Panc1 (cell line): ENCODE measurements around the gene CCHCR1.
A peak's percentile ranks its signal among the peaks of the same experiment; 100 is the strongest.

Experiments
- POLR2AphosphoS5 ChIP-seq: IDR thresholded peaks from 2 replicates; pipeline ENCODE4 v1.6.1; 2012; ENCODE audit warnings: mild to moderate bottlenecking, low read depth, low read length, moderate library complexity
- TF ChIP-seq, protein P1 (sequence below): fragments of 450-650 bp; IDR thresholded peaks from 2 replicates; pipeline ENCODE4 v1.5.1; 2017; ENCODE audit warnings: mild to moderate bottlenecking

DNA sequence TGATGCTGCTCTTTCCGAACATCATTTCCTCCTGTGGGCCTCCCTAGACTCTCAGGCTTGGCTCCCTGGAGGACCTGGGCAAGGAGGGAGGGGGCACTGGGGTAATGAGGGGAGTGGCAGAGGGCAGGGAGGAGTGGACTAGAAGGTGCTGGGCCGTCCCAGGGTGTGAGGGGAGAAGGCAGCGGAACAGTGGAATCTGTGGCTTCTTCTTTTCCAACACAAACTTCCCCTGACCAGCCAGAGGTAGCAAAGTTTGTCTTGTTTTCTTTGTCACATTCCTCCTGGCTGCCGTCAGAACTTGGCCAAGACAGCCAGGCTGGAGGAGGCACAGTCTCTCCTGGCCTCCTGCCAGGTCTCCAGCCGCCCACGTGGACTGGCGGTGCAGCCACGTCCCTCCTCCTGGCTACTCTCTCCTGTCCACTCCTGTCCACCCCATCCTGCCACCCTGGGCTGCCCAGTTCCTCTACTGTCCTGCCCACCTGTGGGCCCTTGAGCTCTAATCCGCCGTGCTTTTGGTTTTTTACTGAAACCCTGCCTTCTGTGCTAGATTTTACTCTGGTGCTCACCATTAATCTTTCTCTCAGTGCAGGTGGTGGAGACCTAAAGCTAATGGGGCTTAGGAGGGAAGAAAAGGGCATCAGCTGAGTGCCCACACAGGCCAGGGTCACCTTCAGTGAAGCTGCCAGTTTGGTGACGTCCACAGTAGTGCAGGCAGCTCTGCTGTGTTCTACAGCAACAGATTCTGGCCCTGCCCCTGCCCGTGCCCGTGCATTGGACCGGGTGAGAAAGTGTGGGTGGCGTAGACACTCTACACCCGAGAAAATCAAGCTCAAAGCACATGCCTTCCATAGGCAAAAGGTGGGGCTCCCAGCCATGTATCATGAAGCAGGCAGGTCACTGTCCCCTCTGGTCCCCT, 34.6 kb downstream of the CCHCR1 start:
- TF ChIP-seq, protein P1, sequence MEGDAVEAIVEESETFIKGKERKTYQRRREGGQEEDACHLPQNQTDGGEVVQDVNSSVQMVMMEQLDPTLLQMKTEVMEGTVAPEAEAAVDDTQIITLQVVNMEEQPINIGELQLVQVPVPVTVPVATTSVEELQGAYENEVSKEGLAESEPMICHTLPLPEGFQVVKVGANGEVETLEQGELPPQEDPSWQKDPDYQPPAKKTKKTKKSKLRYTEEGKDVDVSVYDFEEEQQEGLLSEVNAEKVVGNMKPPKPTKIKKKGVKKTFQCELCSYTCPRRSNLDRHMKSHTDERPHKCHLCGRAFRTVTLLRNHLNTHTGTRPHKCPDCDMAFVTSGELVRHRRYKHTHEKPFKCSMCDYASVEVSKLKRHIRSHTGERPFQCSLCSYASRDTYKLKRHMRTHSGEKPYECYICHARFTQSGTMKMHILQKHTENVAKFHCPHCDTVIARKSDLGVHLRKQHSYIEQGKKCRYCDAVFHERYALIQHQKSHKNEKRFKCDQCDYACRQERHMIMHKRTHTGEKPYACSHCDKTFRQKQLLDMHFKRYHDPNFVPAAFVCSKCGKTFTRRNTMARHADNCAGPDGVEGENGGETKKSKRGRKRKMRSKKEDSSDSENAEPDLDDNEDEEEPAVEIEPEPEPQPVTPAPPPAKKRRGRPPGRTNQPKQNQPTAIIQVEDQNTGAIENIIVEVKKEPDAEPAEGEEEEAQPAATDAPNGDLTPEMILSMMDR = no peak
- TF ChIP-seq POLR2AphosphoS5 = peak; percentile 52; the same call in 1 of the 2 replicates
